HTR-8/SVneo (cell line): ENCODE measurements around the gene ITPKC.
"Not testable (repeated sequence)": the region's sequence is repeated elsewhere in the genome, so short reads cannot be mapped to it uniquely, and the experiment has no call there.

Source experiments
- DNase-seq: peaks from one replicate; pipeline ENCODE4 v3.0.0; 2011; ENCODE audit warnings: low spot score, mixed read lengths; ENCODE audit not compliant: insufficient read length
- FAIRE-seq: peaks from 2 replicates; lab custom pipeline; 2011; peaks lifted over from hg19 to GRCh38; lab: Jason Lieb, UNC

Gene ITPKC

GRCh38 chr19:40713939-40714338 lies 3.0 kb upstream of the ITPKC start:
- DNase-seq (no peak), FAIRE-seq (no peak)

- DNase-seq: peak; percentile 95
- FAIRE-seq: peak; percentile 23
These were observed 2.2 kb upstream of the ITPKC start for GRCh38 chr19:40714441-40715299.

GRCh38 chr19:40716031-40716481 lies 856 bp upstream of the ITPKC start:
- FAIRE-seq (peak; percentile 20), DNase-seq (peak; percentile 70)

- FAIRE-seq: no peak
- DNase-seq: no peak
These were observed 490 bp downstream of the ITPKC start for GRCh38 chr19:40717325-40717879.

GRCh38 chr19:40717880-40718773 lies 1.2 kb downstream of the ITPKC start:
- DNase-seq (no peak), FAIRE-seq (no peak)

- FAIRE-seq: no peak
These were observed 2.0 kb downstream of the ITPKC start for GRCh38 chr19:40718774-40719391.

GRCh38 chr19:40719414-40719894 lies 2.5 kb downstream of the ITPKC start:
- no peak for DNase-seq

More at GRCh38 chr19:40718774-40719391, 2.0 kb downstream of the ITPKC start:
- peak; percentile 46 for DNase-seq

GRCh38 chr19:40721140-40721486 lies 4.2 kb downstream of the ITPKC start:
- FAIRE-seq (no peak), DNase-seq (no peak)

More at GRCh38 chr19:40719414-40719894, 2.5 kb downstream of the ITPKC start:
- FAIRE-seq: no peak

- DNase-seq (no peak), FAIRE-seq (no peak)
These were observed 5.2 kb downstream of the ITPKC start for GRCh38 chr19:40721936-40722661.

GRCh38 chr19:40723661-40724254 lies 6.8 kb downstream of the ITPKC start:
- no peak for DNase-seq
- no peak for FAIRE-seq

GRCh38 chr19:40724315-40724714 lies 7.4 kb downstream of the ITPKC start:
- DNase-seq (no peak), FAIRE-seq (no peak)

GRCh38 chr19:40724855-40725254 lies 7.9 kb downstream of the ITPKC start:
- FAIRE-seq: no peak
- DNase-seq: no peak

GRCh38 chr19:40726279-40726678 lies 9.4 kb downstream of the ITPKC start:
- no peak for DNase-seq
- no peak for FAIRE-seq

GRCh38 chr19:40730065-40730464 lies 13.2 kb downstream of the ITPKC start:
- not testable (repeated sequence) for FAIRE-seq, DNase-seq

- not testable (repeated sequence) for DNase-seq, FAIRE-seq
These were observed 15.4 kb downstream of the ITPKC start for GRCh38 chr19:40732304-40732703.

- no peak for DNase-seq
- no peak for FAIRE-seq
These were observed 16.2 kb downstream of the ITPKC start for GRCh38 chr19:40733149-40733548.

GRCh38 chr19:40735013-40735771 lies 18.3 kb downstream of the ITPKC start:
- FAIRE-seq (no peak), DNase-seq (no peak)

GRCh38 chr19:40736661-40737060 lies 19.7 kb downstream of the ITPKC start:
- FAIRE-seq: no peak
- no peak for DNase-seq
